ENCODE measurements around the gene RGS19. TPM values are rescaled to one million over a fixed set of nuclear protein-coding genes. Genes with fewer than 3 reads are reported as not detected.

RGS19 gene
- total RNA-seq, 1 donor from 2014 or later: 7.6 TPM

DNA sequence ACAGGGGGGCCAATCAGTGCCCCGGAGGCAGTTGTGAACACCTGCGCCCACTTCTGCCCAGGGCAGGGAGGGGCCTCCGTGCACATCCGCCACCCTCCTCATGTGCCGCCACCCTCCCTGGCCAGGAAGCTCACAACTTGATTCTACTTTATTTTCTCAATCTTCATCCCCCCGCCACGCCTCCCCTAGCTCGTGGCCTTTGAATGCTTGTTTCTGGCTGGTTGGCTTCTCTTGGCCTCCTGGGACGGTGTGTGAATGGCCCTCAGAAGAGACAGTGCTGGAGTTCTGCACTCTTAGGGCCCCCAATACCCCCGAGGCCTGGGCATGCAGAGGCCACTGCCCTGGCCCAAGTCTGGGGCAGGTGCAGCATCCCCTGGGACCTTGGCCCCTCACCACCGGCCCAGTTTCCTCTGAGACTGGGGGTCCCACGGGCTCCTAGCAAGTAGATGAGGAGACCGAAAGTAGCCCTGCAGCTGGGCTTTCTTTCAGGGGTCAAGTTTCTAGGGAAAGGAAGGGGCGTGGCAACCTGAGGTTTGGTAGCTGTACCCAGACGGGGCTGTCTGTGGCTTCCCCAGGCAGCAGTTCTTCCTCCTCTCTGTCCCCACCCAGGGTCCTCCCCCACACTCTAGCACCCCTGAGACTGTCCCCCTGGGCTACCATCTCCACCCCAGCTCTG is 1.3 kb downstream of the RGS19 start:
- Mint-ChIP-seq H3K27me3 (peaks cover 23% of the 10 kb centered on the region), H3K4me3 (ENCODE audit: low read depth) (no peak overlapping the region), H3K27ac (no peak overlapping the region), H3K36me3 (ENCODE audit: insufficient read depth) (no peaks in the 10 kb centered on the region), H3K9me3 (ENCODE audit: low read depth) (no peaks in the 10 kb centered on the region), H3K4me1 (ENCODE audit: low read depth) (peaks cover 6% of the 10 kb centered on the region)
- TF ChIP-seq CTCF (IDR thresholded peaks at IDR 0.05; ENCODE audit: unreplicated experiment): no peak
- no peak for DNase-seq (ENCODE audit: low spot score, unreplicated experiment)

DNA sequence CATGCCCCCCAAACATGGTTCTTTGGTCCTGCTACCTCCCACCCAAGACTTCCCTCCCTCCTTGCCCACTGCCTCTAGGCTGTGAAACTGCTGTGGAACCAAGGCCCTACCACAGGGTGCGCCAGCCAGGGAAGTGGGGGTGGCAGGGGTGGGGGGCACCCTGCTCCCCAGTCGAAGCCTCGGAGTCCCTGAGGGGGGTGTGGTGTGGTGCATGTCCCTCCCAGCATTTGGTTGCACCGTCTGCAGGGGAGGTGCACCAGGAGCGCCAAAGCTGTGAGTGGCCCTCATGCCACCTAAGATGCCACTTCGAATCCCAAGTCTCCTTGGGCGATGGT is 1.8 kb downstream of the RGS19 start:
- no peak overlapping the region for H3K27ac Mint-ChIP-seq
- H3K27me3 Mint-ChIP-seq: peaks cover 20% of the 10 kb centered on the region
- H3K4me1 Mint-ChIP-seq (ENCODE audit: low read depth): peaks cover 6% of the 10 kb centered on the region
- no peaks in the 10 kb centered on the region for H3K36me3 Mint-ChIP-seq (ENCODE audit: insufficient read depth)
- DNase-seq (ENCODE audit: low spot score, unreplicated experiment): no peak
- H3K9me3 Mint-ChIP-seq (ENCODE audit: low read depth): no peaks in the 10 kb centered on the region
- no peak overlapping the region for H3K4me3 Mint-ChIP-seq (ENCODE audit: low read depth)
- no peak for TF ChIP-seq CTCF (IDR thresholded peaks at IDR 0.05; ENCODE audit: unreplicated experiment)

DNA sequence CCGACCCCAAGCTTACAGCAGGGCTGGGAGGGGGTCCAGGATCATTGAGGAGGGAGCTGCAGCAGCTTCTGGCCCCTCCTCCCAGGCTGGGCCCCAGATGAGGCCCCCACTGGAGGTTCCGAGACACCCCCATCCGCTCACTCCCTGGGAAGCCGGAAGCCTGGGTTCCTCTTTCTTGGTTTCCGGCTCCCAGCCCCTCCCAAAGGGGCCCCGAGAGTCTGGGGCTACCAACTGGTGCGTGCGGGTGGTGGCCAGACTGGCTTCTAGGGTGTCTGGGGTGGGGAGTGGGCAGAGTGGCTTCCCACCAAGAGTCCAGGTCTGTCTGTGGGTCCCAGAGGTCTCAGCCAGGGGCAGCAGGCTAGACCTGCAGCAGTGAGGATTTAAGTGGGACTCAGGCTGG is 2.2 kb downstream of the RGS19 start:
- Mint-ChIP-seq H3K27me3 (peaks cover 16% of the 10 kb centered on the region), H3K9me3 (ENCODE audit: low read depth) (no peaks in the 10 kb centered on the region), H3K36me3 (ENCODE audit: insufficient read depth) (no peaks in the 10 kb centered on the region), H3K4me3 (ENCODE audit: low read depth) (no peak overlapping the region), H3K27ac (no peak overlapping the region), H3K4me1 (ENCODE audit: low read depth) (peaks cover 6% of the 10 kb centered on the region)
- no peak for DNase-seq (ENCODE audit: low spot score, unreplicated experiment)
- no peak for TF ChIP-seq CTCF (IDR thresholded peaks at IDR 0.05; ENCODE audit: unreplicated experiment)

DNA sequence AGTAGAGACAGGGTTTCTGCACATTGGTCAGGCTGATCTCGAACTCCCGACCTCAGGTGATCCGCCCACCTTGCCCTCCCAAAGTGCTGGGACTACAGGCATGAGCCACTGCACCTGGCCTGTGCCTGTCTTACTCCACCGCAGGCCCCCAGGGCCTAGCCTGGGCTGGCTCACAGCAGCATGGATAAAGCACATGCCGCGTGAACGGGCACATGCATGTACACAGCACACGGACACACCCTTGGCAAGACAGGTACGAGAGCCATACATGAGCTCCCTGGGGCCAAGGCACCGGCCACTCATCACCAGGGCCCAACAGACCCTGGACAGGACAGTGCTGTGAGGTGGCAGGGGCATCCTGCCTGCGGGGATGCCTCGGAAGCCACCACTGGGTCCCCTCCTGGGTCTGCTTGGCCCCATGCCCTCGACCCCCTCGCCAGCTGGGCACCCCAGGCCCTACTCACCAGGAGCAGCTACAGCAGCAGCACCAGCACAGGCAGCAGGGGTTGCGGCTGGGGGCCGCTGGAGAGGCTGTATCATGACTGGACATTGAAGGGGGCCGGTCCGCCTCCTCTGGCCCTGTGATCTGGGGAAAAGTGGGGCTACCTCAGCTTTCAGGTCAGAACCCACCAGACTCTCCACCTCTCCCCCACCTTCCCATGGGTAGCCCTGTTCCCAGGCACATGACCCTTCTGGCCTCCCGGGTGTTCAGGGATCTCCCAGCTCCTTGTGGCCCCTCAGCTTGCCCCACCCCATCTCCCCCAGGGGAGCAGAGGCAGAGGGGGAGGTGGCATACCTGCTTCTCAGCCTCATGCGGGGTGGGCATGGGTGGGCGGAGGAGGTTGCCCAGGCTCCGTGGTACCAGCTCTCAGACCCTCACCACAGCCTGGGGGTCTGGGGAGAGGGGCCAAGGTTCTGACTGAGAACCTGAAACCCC is 3.0 kb downstream of the RGS19 start:
- H3K27ac Mint-ChIP-seq: no peak overlapping the region
- peaks cover 6% of the 10 kb centered on the region for H3K4me1 Mint-ChIP-seq (ENCODE audit: low read depth)
- H3K4me3 Mint-ChIP-seq (ENCODE audit: low read depth): no peak overlapping the region
- no peaks in the 10 kb centered on the region for H3K36me3 Mint-ChIP-seq (ENCODE audit: insufficient read depth)
- H3K27me3 Mint-ChIP-seq: peaks cover 8% of the 10 kb centered on the region
- TF ChIP-seq CTCF (IDR thresholded peaks at IDR 0.05; ENCODE audit: unreplicated experiment): no peak
- no peak for DNase-seq (ENCODE audit: low spot score, unreplicated experiment)
- H3K9me3 Mint-ChIP-seq (ENCODE audit: low read depth): no peaks in the 10 kb centered on the region

- Mint-ChIP-seq H3K9me3 (ENCODE audit: low read depth) (no peaks in the 10 kb centered on the region), H3K27ac (no peak overlapping the region), H3K4me1 (ENCODE audit: low read depth) (peaks cover 4% of the 10 kb centered on the region), H3K4me3 (ENCODE audit: low read depth) (no peak overlapping the region), H3K27me3 (peaks cover 2% of the 10 kb centered on the region), H3K36me3 (ENCODE audit: insufficient read depth) (no peaks in the 10 kb centered on the region)
- no peak for DNase-seq (ENCODE audit: low spot score, unreplicated experiment)
- TF ChIP-seq CTCF (IDR thresholded peaks at IDR 0.05; ENCODE audit: unreplicated experiment): no peak
Measured at GRCh38 chr20:64075556-64075955, 3.8 kb downstream of the RGS19 start.
